SK-N-SH treated with all-trans-retinoic acid at 6 μM for 48 hours (cell line): ENCODE results near the gene LRRC10.
A peak's percentile ranks its signal among the peaks of the same experiment; 100 is the strongest.

Experiments used
- ATAC-seq: fragments of 200-7000 bp; cut with Tn5 transposase; 3 replicates; pipeline ENCODE4 v1.9.1; 2020; ENCODE audit warnings: mild to moderate bottlenecking, moderate library complexity
- ARNTL ChIP-seq: fragments of 450-650 bp; formaldehyde crosslinking; IDR thresholded peaks from 2 replicates; pipeline ENCODE4 v1.5.0; 2020; ENCODE audit warnings: low read depth, mild to moderate bottlenecking, moderate library complexity, borderline replicate concordance
- BACH2 ChIP-seq: fragments of 250-450 bp; sonication (Bioruptor Pico); IDR thresholded peaks from 2 replicates; pipeline ENCODE4 v1.9.0; 2021; ENCODE audit warnings: mild to moderate bottlenecking, borderline replicate concordance
- CSDC2 ChIP-seq: fragments of 250-450 bp; sonication (Bioruptor Pico); IDR thresholded peaks from 2 replicates; pipeline ENCODE4 v1.5.0; 2020; ENCODE audit warnings: mild to moderate bottlenecking, moderate library complexity
- CSRNP3 ChIP-seq: fragments of 250-450 bp; sonication (Bioruptor Pico); IDR thresholded peaks from 2 replicates; pipeline ENCODE4 v1.5.1; 2021; ENCODE audit warnings: mild to moderate bottlenecking, moderate library complexity
- ISL1 ChIP-seq: fragments of 250-450 bp; sonication (Bioruptor Pico); IDR thresholded peaks from 2 replicates; pipeline ENCODE4 v2.1.2; 2022; ENCODE audit warnings: mild to moderate bottlenecking, moderate library complexity
- OSR1 ChIP-seq: fragments of 250-450 bp; sonication (Bioruptor Pico); IDR thresholded peaks from 2 replicates; pipeline ENCODE4 v1.8.0; 2022; ENCODE audit warnings: moderate library complexity, mild to moderate bottlenecking, inconsistent platforms
- PATZ1 ChIP-seq: fragments of 250-450 bp; sonication (Bioruptor Pico); IDR thresholded peaks from 2 replicates; pipeline ENCODE4 v1.8.0; 2020; ENCODE audit warnings: mild to moderate bottlenecking, moderate library complexity, borderline replicate concordance
- PPARA ChIP-seq: fragments of 250-450 bp; sonication (Bioruptor Pico); IDR thresholded peaks from 2 replicates; pipeline ENCODE4 v1.5.0; 2020; ENCODE audit warnings: mild to moderate bottlenecking, borderline replicate concordance
- SNAI2 ChIP-seq: fragments of 250-450 bp; sonication (Bioruptor Pico); IDR thresholded peaks from 2 replicates; pipeline ENCODE4 v1.5.0; 2020; ENCODE audit warnings: mild to moderate bottlenecking, moderate library complexity
- TCF4 ChIP-seq: fragments of 250-450 bp; sonication (Bioruptor Pico); IDR thresholded peaks from 2 replicates; pipeline ENCODE4 v1.8.0; 2021; ENCODE audit warnings: mild to moderate bottlenecking, moderate library complexity, borderline replicate concordance
- ZC3H10 ChIP-seq: fragments of 250-450 bp; sonication (Bioruptor Pico); IDR thresholded peaks from 2 replicates; pipeline ENCODE4 v1.5.1; 2021; ENCODE audit warnings: mild to moderate bottlenecking, moderate library complexity
- ZFP3 ChIP-seq: fragments of 250-450 bp; sonication (Bioruptor Pico); IDR thresholded peaks from 2 replicates; pipeline ENCODE4 v1.5.0; 2020; ENCODE audit warnings: mild to moderate bottlenecking, moderate library complexity
- ZFP30 ChIP-seq: fragments of 450-650 bp; formaldehyde crosslinking; IDR thresholded peaks from 2 replicates; pipeline ENCODE4 v1.5.0; 2022; ENCODE audit warnings: mild to moderate bottlenecking, moderate library complexity
- ZNF565 ChIP-seq: fragments of 450-650 bp; formaldehyde crosslinking; conservative IDR thresholded peaks from 2 replicates; pipeline ENCODE4 v1.5.0; 2020; ENCODE audit warnings: low read depth, mild to moderate bottlenecking, moderate library complexity
- ZNF70 ChIP-seq: fragments of 450-650 bp; formaldehyde crosslinking; IDR thresholded peaks from 2 replicates; pipeline ENCODE4 v1.5.0; 2020; ENCODE audit warnings: mild to moderate bottlenecking, moderate library complexity
- ZNF8 ChIP-seq: fragments of 450-650 bp; formaldehyde crosslinking; IDR thresholded peaks from 2 replicates; pipeline ENCODE4 v1.5.0; 2020; ENCODE audit warnings: mild to moderate bottlenecking, moderate library complexity
- TF ChIP-seq, protein P1 (sequence below): fragments of 250-450 bp; sonication (Bioruptor Pico); IDR thresholded peaks from 2 replicates; pipeline ENCODE4 v1.5.0; 2020; ENCODE audit warnings: mild to moderate bottlenecking, moderate library complexity
- TF ChIP-seq, protein P2 (sequence below): fragments of 250-450 bp; sonication (Bioruptor Pico); IDR thresholded peaks from 2 replicates; pipeline ENCODE4 v1.8.0; 2021; ENCODE audit warnings: low read depth, mild to moderate bottlenecking, moderate library complexity, borderline replicate concordance

Gene LRRC10

GRCh38 chr12:69589082-69589481 lies 21.6 kb downstream of the LRRC10 start:
- TF ChIP-seq ZNF565 (CRISPR knock-in tag) (no peak), PPARA (CRISPR knock-in tag) (no peak), ZFP3 (CRISPR knock-in tag) (no peak), ZFP30 (CRISPR knock-in tag) (no peak), ISL1 (CRISPR knock-in tag) (no peak)
- TF ChIP-seq, protein P1, sequence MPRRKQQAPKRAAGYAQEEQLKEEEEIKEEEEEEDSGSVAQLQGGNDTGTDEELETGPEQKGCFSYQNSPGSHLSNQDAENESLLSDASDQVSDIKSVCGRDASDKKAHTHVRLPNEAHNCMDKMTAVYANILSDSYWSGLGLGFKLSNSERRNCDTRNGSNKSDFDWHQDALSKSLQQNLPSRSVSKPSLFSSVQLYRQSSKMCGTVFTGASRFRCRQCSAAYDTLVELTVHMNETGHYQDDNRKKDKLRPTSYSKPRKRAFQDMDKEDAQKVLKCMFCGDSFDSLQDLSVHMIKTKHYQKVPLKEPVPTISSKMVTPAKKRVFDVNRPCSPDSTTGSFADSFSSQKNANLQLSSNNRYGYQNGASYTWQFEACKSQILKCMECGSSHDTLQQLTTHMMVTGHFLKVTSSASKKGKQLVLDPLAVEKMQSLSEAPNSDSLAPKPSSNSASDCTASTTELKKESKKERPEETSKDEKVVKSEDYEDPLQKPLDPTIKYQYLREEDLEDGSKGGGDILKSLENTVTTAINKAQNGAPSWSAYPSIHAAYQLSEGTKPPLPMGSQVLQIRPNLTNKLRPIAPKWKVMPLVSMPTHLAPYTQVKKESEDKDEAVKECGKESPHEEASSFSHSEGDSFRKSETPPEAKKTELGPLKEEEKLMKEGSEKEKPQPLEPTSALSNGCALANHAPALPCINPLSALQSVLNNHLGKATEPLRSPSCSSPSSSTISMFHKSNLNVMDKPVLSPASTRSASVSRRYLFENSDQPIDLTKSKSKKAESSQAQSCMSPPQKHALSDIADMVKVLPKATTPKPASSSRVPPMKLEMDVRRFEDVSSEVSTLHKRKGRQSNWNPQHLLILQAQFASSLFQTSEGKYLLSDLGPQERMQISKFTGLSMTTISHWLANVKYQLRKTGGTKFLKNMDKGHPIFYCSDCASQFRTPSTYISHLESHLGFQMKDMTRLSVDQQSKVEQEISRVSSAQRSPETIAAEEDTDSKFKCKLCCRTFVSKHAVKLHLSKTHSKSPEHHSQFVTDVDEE (CRISPR knock-in tag): no peak
- ATAC-seq: no peak

GRCh38 chr12:69588527-69588926 lies 22.2 kb downstream of the LRRC10 start:
- TF ChIP-seq TCF4 (CRISPR knock-in tag) (no peak), ZNF70 (CRISPR knock-in tag) (no peak), SNAI2 (no peak), ZFP3 (CRISPR knock-in tag) (no peak), CSRNP3 (CRISPR knock-in tag) (no peak), OSR1 (CRISPR knock-in tag) (no peak), BACH2 (CRISPR knock-in tag) (no peak), ARNTL (CRISPR knock-in tag) (no peak)
- TF ChIP-seq, protein P1 (CRISPR knock-in tag): no peak
- ATAC-seq: no peak

DNA sequence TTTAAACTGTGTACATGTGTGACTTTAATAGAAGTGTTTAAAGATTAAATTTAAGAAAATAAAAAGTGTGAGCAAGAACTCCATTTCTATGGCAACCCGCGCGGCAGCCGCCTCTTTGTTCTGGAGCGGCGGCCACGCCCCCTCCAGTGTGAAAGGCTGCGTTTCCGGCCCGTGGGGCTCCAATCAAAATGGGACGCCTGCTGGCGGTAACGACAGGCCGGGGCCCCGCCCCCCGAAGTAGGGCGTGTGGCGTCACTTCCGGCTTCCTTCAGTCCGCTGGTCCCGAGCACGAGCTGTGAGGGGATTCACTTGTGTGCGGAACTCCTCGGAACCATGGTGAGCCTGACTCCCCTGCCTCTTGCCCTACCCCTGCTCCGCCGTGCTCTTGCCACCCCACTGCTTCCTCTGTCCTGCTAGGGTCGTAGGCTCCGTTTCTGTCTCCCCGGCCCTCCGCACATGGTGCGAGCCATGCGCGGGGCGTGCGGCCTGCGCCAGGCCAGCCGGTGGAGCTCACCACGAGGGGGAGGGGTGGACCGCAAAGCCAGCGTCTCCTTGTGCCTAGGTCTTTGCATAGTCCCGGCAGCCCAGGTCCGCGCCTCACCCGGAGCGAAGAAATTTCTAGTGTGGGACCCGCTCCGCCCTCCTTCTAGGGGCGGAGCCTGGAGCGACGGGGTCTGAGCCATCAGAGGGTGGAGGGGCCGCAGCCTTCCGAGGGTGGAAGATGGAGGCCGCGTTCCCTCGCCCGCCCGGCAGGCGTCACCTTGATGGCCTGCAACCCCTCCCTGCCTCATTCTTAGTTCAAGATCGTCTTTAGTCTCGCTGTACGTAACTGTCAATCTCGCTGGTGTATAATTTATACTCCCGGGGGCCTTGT lies 25.3 kb downstream of the LRRC10 start, which contains the start of gene CCT2:
TSS of gene CCT2 (plus strand) at position 271 of the 874 bp plus-strand sequence. CDS start at position 334, 63 bp downstream.
- peak; percentile 94 for ATAC-seq
- TF ChIP-seq TCF4 (CRISPR knock-in tag): no peak
- TF ChIP-seq, protein P2, sequence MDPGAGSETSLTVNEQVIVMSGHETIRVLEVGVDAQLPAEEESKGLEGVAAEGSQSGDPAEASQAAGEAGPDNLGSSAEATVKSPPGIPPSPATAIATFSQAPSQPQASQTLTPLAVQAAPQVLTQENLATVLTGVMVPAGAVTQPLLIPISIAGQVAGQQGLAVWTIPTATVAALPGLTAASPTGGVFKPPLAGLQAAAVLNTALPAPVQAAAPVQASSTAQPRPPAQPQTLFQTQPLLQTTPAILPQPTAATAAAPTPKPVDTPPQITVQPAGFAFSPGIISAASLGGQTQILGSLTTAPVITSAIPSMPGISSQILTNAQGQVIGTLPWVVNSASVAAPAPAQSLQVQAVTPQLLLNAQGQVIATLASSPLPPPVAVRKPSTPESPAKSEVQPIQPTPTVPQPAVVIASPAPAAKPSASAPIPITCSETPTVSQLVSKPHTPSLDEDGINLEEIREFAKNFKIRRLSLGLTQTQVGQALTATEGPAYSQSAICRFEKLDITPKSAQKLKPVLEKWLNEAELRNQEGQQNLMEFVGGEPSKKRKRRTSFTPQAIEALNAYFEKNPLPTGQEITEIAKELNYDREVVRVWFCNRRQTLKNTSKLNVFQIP: no peak
- TF ChIP-seq PPARA (CRISPR knock-in tag): no peak
- no peak for TF ChIP-seq ARNTL (CRISPR knock-in tag)
- TF ChIP-seq, protein P1 (CRISPR knock-in tag): peak; percentile 40; the same call in 1 of the 2 replicates
- TF ChIP-seq ZNF70 (CRISPR knock-in tag): peak; percentile 42; the same call in 1 of the 2 replicates
- TF ChIP-seq ZC3H10 (CRISPR knock-in tag): no peak
- TF ChIP-seq PATZ1: no peak
- 0 out of 2 replicates have a peak, but pooled peaks have one; percentile 63 for TF ChIP-seq CSDC2 (CRISPR knock-in tag)
- TF ChIP-seq ZNF8: no peak
- TF ChIP-seq CSRNP3 (CRISPR knock-in tag): no peak; the same call in 1 of the 2 replicates
